Measurements from ENCODE around the gene CTNNA2.

CTNNA2 gene

GRCh38 chr2:80530442-80531064 lies 1017.7 kb downstream of the CTNNA2 start (continued):
- no peak for TF ChIP-seq TSHZ2 (CRISPR knock-in tag; IDR thresholded peaks at IDR 0.05)
- no peak for TF ChIP-seq PPARA (CRISPR knock-in tag; IDR thresholded peaks at IDR 0.05; ENCODE audit: borderline replicate concordance)
- TF ChIP-seq ZFP30 (CRISPR knock-in tag; IDR thresholded peaks at IDR 0.05) = no peak
- no peak for TF ChIP-seq ZNF70 (CRISPR knock-in tag; IDR thresholded peaks at IDR 0.05)
- no peak for TF ChIP-seq CSDC2 (CRISPR knock-in tag; IDR thresholded peaks at IDR 0.05)

GRCh38 chr2:80531319-80531718 lies 1018.5 kb downstream of the CTNNA2 start:
- no peak for ATAC-seq
- TF ChIP-seq ZNF8 (CRISPR knock-in tag; IDR thresholded peaks at IDR 0.05) = no peak
- TF ChIP-seq ISL1 (CRISPR knock-in tag; IDR thresholded peaks at IDR 0.05) = no peak
- no peak for TF ChIP-seq ESRRG (CRISPR knock-in tag; IDR thresholded peaks at IDR 0.05)

- TF ChIP-seq PATZ1 (CRISPR knock-in tag; IDR thresholded peaks at IDR 0.05; ENCODE audit: borderline replicate concordance) (no peak), ZNF565 (CRISPR knock-in tag; conservative IDR thresholded peaks at IDR 0.05; ENCODE audit: low read depth) (no peak), TSHZ2 (CRISPR knock-in tag; IDR thresholded peaks at IDR 0.05) (no peak), ZC3H10 (CRISPR knock-in tag; IDR thresholded peaks at IDR 0.05) (no peak), BACH2 (CRISPR knock-in tag; IDR thresholded peaks at IDR 0.05; ENCODE audit: borderline replicate concordance) (no peak), ARNTL (CRISPR knock-in tag; IDR thresholded peaks at IDR 0.05; ENCODE audit: borderline replicate concordance, low read depth) (no peak)
- no peak for ATAC-seq
Observed at GRCh38 chr2:80545420-80546210, 1032.8 kb downstream of the CTNNA2 start.

GRCh38 chr2:80546766-80547165 lies 1033.9 kb downstream of the CTNNA2 start:
- TF ChIP-seq CSRNP3 (CRISPR knock-in tag; IDR thresholded peaks at IDR 0.05) (no peak), ZFP3 (CRISPR knock-in tag; IDR thresholded peaks at IDR 0.05) (no peak), ESRRG (CRISPR knock-in tag; IDR thresholded peaks at IDR 0.05) (no peak), PATZ1 (CRISPR knock-in tag; IDR thresholded peaks at IDR 0.05; ENCODE audit: borderline replicate concordance) (no peak), POU6F1 (CRISPR knock-in tag; IDR thresholded peaks at IDR 0.05; ENCODE audit: borderline replicate concordance, low read depth) (no peak), TOX (CRISPR knock-in tag; IDR thresholded peaks at IDR 0.05; ENCODE audit: borderline replicate concordance) (no peak), ZNF565 (CRISPR knock-in tag; conservative IDR thresholded peaks at IDR 0.05; ENCODE audit: low read depth) (no peak), ZFP30 (CRISPR knock-in tag; IDR thresholded peaks at IDR 0.05) (no peak), ZC3H10 (CRISPR knock-in tag; IDR thresholded peaks at IDR 0.05) (no peak), PPARA (CRISPR knock-in tag; IDR thresholded peaks at IDR 0.05; ENCODE audit: borderline replicate concordance) (no peak)
- no peak for ATAC-seq
